ENCODE measurements around the gene ARHGAP29.
A peak's percentile ranks its signal among the peaks of the same experiment; 100 is the strongest.

The ARHGAP29 gene, protein sequence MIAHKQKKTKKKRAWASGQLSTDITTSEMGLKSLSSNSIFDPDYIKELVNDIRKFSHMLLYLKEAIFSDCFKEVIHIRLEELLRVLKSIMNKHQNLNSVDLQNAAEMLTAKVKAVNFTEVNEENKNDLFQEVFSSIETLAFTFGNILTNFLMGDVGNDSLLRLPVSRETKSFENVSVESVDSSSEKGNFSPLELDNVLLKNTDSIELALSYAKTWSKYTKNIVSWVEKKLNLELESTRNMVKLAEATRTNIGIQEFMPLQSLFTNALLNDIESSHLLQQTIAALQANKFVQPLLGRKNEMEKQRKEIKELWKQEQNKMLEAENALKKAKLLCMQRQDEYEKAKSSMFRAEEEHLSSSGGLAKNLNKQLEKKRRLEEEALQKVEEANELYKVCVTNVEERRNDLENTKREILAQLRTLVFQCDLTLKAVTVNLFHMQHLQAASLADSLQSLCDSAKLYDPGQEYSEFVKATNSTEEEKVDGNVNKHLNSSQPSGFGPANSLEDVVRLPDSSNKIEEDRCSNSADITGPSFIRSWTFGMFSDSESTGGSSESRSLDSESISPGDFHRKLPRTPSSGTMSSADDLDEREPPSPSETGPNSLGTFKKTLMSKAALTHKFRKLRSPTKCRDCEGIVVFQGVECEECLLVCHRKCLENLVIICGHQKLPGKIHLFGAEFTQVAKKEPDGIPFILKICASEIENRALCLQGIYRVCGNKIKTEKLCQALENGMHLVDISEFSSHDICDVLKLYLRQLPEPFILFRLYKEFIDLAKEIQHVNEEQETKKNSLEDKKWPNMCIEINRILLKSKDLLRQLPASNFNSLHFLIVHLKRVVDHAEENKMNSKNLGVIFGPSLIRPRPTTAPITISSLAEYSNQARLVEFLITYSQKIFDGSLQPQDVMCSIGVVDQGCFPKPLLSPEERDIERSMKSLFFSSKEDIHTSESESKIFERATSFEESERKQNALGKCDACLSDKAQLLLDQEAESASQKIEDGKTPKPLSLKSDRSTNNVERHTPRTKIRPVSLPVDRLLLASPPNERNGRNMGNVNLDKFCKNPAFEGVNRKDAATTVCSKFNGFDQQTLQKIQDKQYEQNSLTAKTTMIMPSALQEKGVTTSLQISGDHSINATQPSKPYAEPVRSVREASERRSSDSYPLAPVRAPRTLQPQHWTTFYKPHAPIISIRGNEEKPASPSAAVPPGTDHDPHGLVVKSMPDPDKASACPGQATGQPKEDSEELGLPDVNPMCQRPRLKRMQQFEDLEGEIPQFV

DNA sequence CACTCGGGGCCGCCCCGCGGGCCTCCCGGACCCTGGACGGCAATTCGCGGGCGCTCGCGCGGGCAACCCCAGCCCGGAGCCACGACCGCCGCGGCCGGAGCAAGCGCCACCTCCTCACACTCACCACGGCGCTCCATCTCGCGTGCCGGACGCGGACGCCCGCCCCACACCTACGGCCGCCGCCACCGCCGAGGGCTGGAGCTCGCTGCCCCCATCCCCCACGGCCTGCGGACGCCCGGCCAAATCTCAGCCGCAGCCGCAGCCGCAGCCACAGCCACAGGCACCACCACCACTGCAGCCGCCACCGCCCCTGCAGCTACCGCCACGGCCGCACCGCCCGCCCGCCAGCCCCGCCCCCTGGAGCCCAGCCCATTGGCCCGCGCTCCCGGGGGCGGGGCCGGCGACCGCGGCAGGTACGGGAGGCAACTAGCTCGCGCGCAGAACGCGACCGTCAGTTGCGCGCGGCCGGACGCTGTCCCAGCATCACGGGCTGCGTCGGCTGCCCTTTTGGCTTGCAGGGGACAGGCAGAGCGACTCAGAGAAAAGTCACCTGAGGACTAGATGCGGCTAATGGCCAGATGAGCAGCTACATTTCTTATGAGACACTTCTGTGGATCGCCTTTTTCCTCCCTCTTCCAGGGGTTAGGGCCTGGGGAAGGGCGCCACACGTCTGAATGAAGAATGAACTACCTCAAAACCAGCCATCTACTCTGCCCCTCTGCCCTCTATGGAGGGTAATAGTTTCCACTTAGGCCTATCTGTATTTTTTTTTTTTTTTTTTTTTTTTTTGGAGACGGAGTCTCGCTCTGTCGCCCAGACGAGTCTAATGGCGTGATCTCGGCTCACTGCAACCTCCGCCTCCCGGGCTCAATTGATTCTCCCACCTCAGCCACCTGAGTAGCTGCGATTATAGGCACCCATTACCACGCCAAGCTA lies at the start of gene ARHGAP29:
Gene ARHGAP29 (minus strand): TSS at position 294 of the 936 bp plus-strand sequence. CDS start 5,973 bp downstream, outside the sequence.
- Histone ChIP-seq H3K27ac (no peak within 1 kb of the TSS), H3K9me3 (peaks cover 5% of the 10 kb centered on the region), H3K27me3 (peaks cover 96% of the 10 kb centered on the region), H3K4me3 (ENCODE audit: low read depth in 1 of 2, low read length in 1 of 2) (peak within 1 kb of the TSS; percentile 62 to 68), H3K4me1 (ENCODE audit: control insufficient read depth in 1 of 2, insufficient read depth in 1 of 2, low read depth in 1 of 2, low read length in 1 of 2) (peaks cover 22% of the 10 kb centered on the region in 2 experiments), H3K36me3 (no peaks in the 10 kb centered on the region)
- TF ChIP-seq, protein P1, sequence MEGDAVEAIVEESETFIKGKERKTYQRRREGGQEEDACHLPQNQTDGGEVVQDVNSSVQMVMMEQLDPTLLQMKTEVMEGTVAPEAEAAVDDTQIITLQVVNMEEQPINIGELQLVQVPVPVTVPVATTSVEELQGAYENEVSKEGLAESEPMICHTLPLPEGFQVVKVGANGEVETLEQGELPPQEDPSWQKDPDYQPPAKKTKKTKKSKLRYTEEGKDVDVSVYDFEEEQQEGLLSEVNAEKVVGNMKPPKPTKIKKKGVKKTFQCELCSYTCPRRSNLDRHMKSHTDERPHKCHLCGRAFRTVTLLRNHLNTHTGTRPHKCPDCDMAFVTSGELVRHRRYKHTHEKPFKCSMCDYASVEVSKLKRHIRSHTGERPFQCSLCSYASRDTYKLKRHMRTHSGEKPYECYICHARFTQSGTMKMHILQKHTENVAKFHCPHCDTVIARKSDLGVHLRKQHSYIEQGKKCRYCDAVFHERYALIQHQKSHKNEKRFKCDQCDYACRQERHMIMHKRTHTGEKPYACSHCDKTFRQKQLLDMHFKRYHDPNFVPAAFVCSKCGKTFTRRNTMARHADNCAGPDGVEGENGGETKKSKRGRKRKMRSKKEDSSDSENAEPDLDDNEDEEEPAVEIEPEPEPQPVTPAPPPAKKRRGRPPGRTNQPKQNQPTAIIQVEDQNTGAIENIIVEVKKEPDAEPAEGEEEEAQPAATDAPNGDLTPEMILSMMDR (IDR thresholded peaks at IDR 0.05) = no peak

DNA sequence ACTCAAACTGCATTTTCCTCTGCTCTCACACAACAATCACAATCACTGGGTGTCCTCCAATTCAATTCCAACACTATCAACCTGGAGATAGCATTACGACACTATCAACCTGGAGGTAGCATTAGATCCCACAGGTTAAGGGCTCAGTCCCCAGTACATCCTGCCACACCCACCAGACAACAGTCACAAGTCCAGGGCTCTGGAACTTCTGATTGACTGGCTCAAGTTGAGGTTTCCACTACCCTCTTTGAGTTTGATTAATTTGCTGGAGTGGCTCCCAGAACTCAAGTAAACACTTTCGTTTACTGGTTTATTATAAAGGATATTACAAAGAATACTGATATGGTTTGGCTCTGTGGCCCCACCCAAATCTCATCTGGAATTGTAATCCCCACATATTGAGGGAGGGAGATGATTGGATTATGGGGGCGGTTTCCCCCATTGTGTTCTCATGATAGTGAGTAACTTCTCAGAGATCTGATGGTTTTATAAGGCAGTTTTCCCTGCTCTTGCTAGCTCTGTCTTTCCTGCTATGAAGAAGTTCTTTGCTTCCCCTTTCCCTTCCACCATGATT lies 49.6 kb upstream of the ARHGAP29 start:
- Histone ChIP-seq H3K27me3 (no peaks in the 10 kb centered on the region), H3K4me3 (ENCODE audit: low read depth in 1 of 2, low read length in 1 of 2) (no peak overlapping the region), H3K9me3 (no peaks in the 10 kb centered on the region), H3K27ac (no peak overlapping the region), H3K36me3 (no peaks in the 10 kb centered on the region), H3K4me1 (ENCODE audit: control insufficient read depth in 1 of 2, insufficient read depth in 1 of 2, low read depth in 1 of 2, low read length in 1 of 2) (peaks cover 5% of the 10 kb centered on the region in 2 experiments)
- TF ChIP-seq, protein P1 (IDR thresholded peaks at IDR 0.05) = no peak

DNA sequence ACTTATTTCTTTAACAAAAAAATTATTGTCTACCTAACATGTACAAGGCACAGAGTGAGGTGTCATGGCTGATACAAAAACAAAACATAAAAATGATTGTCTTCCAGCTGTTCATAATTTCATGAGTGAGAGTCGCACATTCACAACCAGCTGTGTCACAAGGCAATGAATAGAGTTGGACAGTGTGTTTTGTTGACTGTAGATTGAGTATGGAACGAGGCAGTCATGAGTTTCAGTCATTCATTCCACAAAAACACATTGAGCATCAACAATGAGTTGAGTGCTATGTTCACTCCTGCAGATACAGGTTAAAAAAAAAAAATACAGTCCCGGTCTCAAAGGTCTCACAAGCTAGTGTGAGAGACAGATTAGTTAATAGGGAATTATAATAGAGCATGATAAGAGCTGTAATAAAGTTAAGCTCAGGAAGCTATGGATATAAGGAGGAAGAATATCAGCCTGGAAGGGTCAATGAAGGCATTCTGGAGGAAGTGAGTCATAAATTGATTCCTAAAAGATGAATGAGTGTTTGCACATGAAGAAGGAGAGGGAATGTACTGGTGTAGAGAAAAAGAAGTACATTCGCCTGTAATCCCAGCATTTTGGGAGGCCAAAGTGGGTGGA lies 47.8 kb upstream of the ARHGAP29 start:
- TF ChIP-seq, protein P1 (IDR thresholded peaks at IDR 0.05) = no peak
- no peaks in the 10 kb centered on the region for H3K27me3 ChIP-seq
- no peaks in the 10 kb centered on the region for H3K36me3 ChIP-seq
- no peak overlapping the region for H3K4me3 ChIP-seq (ENCODE audit: low read depth in 1 of 2, low read length in 1 of 2)
- peaks cover 5% of the 10 kb centered on the region in 2 experiments for H3K4me1 ChIP-seq (ENCODE audit: control insufficient read depth in 1 of 2, insufficient read depth in 1 of 2, low read depth in 1 of 2, low read length in 1 of 2)
- no peak overlapping the region for H3K27ac ChIP-seq
- no peaks in the 10 kb centered on the region for H3K9me3 ChIP-seq

DNA sequence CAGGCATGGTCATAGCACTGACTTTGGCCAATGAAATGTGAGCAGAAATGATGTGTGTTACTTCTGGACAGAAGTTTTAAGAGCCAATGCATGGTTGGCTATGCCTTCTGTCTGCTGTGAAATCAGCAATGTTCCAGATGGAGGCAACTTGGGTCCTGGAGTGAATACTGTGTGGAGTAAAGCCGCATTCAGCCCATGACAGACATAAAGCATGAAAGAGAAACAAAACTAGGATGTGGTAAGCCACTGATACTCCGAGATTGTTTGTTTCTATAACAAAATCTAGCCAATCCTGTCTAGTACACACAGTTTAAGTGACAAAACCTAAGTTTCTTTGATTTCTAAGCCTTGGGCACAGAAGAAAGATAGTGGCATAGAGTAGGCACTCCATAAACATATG lies 47.1 kb upstream of the ARHGAP29 start:
- no peak overlapping the region for H3K27ac ChIP-seq
- H3K4me1 ChIP-seq (ENCODE audit: control insufficient read depth in 1 of 2, insufficient read depth in 1 of 2, low read depth in 1 of 2, low read length in 1 of 2) = peaks cover 5% of the 10 kb centered on the region in 2 experiments
- TF ChIP-seq, protein P1 (IDR thresholded peaks at IDR 0.05) = no peak
- H3K27me3 ChIP-seq = no peaks in the 10 kb centered on the region
- no peak overlapping the region for H3K4me3 ChIP-seq (ENCODE audit: low read depth in 1 of 2, low read length in 1 of 2)
- no peaks in the 10 kb centered on the region for H3K9me3 ChIP-seq
- no peaks in the 10 kb centered on the region for H3K36me3 ChIP-seq
